Neural cell (in vitro differentiated cells): ENCODE data around the gene ANGPTL2. TPM values are rescaled to one million over a fixed set of nuclear protein-coding genes. Genes with fewer than 3 reads are reported as not detected.

Source experiments
- H2AFZ ChIP-seq: fragments of 200-600, 300-800 bp; sonication (generic), shearing (Covaris generic); 2 replicates; pipeline ENCODE4 v1.6.0; 2014; ENCODE audit warnings: low read depth, mild to moderate bottlenecking, antibody characterized with exemption, low read length, moderate library complexity
- H3F3A ChIP-seq: fragments of 200-600 bp; shearing (Covaris generic); 2 replicates; pipeline ENCODE4 v1.6.1; 2016; ENCODE audit warnings: mild to moderate bottlenecking, moderate library complexity, mixed read lengths, antibody characterized with exemption, low read length; ENCODE audit not compliant: insufficient read depth, poor library complexity, severe bottlenecking
- H3K27ac ChIP-seq: fragments of 200-600, 300-800 bp; sonication (generic), shearing (Covaris generic); 2 replicates; pipeline ENCODE4 v1.5.1; 2014; ENCODE audit warnings: mild to moderate bottlenecking, low read length, moderate library complexity
- H3K27me3 ChIP-seq: fragments of 300-800, 200-600 bp; sonication (generic), shearing (Covaris generic); 2 replicates; pipeline ENCODE4 v1.6.0; 2014; ENCODE audit warnings: mild to moderate bottlenecking, low read depth, low read length, moderate library complexity; ENCODE audit not compliant: insufficient read depth
- H3K36me3 ChIP-seq: fragments of 300-800, 200-600 bp; sonication (generic), shearing (Covaris generic); 2 replicates; pipeline ENCODE4 v1.5.1; 2014; ENCODE audit warnings: mild to moderate bottlenecking, antibody characterized with exemption, low read length, moderate library complexity; ENCODE audit not compliant: insufficient read depth
- H3K4me2 ChIP-seq: fragments of 300-800, 200-600 bp; sonication (generic), shearing (Covaris generic); 2 replicates; pipeline ENCODE4 v1.6.0; 2014; ENCODE audit warnings: mild to moderate bottlenecking, low read length
- H3K4me3 ChIP-seq: fragments of 300-800, 200-600 bp; sonication (generic), shearing (Covaris generic); 2 replicates; pipeline ENCODE4 v1.5.1; 2014; ENCODE audit warnings: mild to moderate bottlenecking, low read length, moderate library complexity
- H3K79me2 ChIP-seq: fragments of 200-600 bp; shearing (Covaris generic); replicated peaks from 2 replicates; pipeline ENCODE4 v1.6.0; 2014; ENCODE audit warnings: mild to moderate bottlenecking, low read length, moderate library complexity; ENCODE audit not compliant: insufficient read depth
- H3K9ac ChIP-seq: fragments of 300-800, 200-600 bp; sonication (generic), shearing (Covaris generic); 2 replicates; pipeline ENCODE4 v1.6.1; 2016; ENCODE audit warnings: mild to moderate bottlenecking, low read length, mixed read lengths
- H3K9me2 ChIP-seq: fragments of 200-600 bp; shearing (Covaris generic); 2 replicates; pipeline ENCODE4 v1.6.1; 2016; ENCODE audit warnings: mild to moderate bottlenecking, low read length, mixed read lengths; ENCODE audit not compliant: insufficient read depth
- H3K9me3 ChIP-seq: fragments of 200-600, 300-800 bp; sonication (generic), shearing (Covaris generic); 2 replicates; pipeline ENCODE4 v1.6.1; 2016; ENCODE audit warnings: mild to moderate bottlenecking, mixed run types, low read length, moderate library complexity, mixed read lengths
- H4K20me1 ChIP-seq: fragments of 200-600 bp; shearing (Covaris generic); 2 replicates; pipeline ENCODE4 v1.6.1; 2016; ENCODE audit warnings: mild to moderate bottlenecking, mixed run types; ENCODE audit not compliant: insufficient read depth
- EP300 ChIP-seq: fragments of 450-650 bp; conservative IDR thresholded peaks from 2 replicates; pipeline ENCODE4 v1.6.1; 2014; ENCODE audit warnings: antibody characterized with exemption, mild to moderate bottlenecking, moderate library complexity; ENCODE audit not compliant: poor library complexity, severe bottlenecking
- EZH2 ChIP-seq: fragments of 200-600, 300-800 bp; shearing (Covaris generic), sonication (generic); IDR thresholded peaks from 2 replicates; pipeline ENCODE4 v1.6.1; 2014; ENCODE audit warnings: antibody characterized with exemption, low read length, borderline replicate concordance, mild to moderate bottlenecking; ENCODE audit not compliant: insufficient read depth, poor library complexity, severe bottlenecking
- MXI1 ChIP-seq: fragments of 450-650 bp; conservative IDR thresholded peaks from 2 replicates; pipeline ENCODE4 v1.6.1; 2014; ENCODE audit warnings: antibody characterized with exemption, mild to moderate bottlenecking; ENCODE audit not compliant: poor library complexity, severe bottlenecking
- POLR2AphosphoS5 ChIP-seq: IDR thresholded peaks from 2 replicates; pipeline ENCODE4 v1.6.1; 2012
- RAD21 ChIP-seq: fragments of 450-650 bp; conservative IDR thresholded peaks from 2 replicates; pipeline ENCODE4 v1.6.1; 2014; ENCODE audit warnings: antibody characterized with exemption, mild to moderate bottlenecking, moderate library complexity
- REST ChIP-seq: IDR thresholded peaks from 2 replicates; pipeline ENCODE4 v1.6.1; 2012; ENCODE audit warnings: borderline replicate concordance
- SMC3 ChIP-seq: fragments of 450-650 bp; conservative IDR thresholded peaks from 2 replicates; pipeline ENCODE4 v1.6.1; 2014; ENCODE audit warnings: antibody characterized with exemption, mild to moderate bottlenecking, moderate library complexity; ENCODE audit not compliant: poor library complexity
- TAF1 ChIP-seq: IDR thresholded peaks from 2 replicates; pipeline ENCODE4 v1.6.1; 2012; ENCODE audit warnings: low read depth
- polyA plus RNA-seq: library from polyadenylated mRNA; depleted of rRNA; stranded (reverse); fragments of >200 nt; gene quantifications from 2 replicates; pipeline ENCODE4 v1.2.3, GENCODE V29; 2014
- TF ChIP-seq, protein P1 (sequence below): fragments of 450-650 bp; IDR thresholded peaks from 2 replicates; pipeline ENCODE4 v1.5.1; 2014; ENCODE audit warnings: antibody characterized with exemption, mild to moderate bottlenecking, moderate library complexity; ENCODE audit not compliant: poor library complexity, severe bottlenecking

The ANGPTL2 gene
- polyA plus RNA-seq, 1 donor from 2014 or later: not detected

DNA sequence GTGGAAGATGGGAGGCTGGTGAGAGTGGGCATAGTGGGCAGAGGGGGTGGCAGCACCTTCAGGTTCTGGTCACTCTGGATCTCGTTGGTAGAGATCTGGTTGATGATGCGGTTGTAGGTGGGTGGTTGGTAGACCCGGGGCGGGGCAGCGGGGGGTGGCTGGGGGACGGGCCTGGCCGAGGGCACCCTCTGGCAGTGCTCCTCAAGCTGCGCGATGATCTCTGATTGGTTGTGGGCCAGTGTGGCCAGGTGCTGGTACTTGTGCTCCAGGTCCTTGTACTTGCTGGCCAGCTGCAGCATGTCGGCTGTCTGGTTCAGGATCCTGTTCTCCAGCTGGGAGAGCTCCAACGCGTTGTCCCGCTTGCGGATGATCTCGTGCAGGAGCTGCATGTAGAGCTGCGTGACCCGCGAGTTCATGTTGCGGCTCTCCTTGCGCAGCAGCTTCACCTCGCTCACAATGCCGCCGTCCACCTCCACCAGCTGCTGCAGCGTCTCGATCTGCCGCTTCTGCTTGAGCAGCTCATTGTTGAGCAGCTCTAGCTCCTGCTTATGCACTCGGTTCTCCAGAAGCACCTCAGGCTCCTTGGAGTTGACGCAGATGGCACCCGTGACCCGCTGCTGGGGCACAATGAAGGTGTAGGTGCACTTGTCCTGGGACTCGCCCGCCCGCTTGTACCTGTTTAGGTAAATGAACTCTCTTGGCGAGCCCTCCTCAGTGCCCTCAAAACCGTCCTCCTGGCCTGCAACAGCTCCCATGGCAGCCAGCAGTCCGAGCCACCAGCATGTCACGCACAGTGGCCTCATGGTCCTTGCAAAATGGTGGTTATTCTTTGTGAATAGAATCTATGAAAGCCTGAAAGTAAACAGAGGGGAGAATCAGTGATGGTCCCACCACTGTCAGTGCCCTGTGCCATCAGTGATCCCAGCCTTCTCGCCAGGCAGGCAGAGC, 14.2 kb downstream of the ANGPTL2 start:
- H3F3A ChIP-seq: no peaks in the 10 kb centered on the region
- H3K27ac ChIP-seq: no peak overlapping the region
- H3K9me2 ChIP-seq: no peaks in the 10 kb centered on the region
- no peaks in the 10 kb centered on the region for H3K79me2 ChIP-seq
- TF ChIP-seq TAF1 (no peak), POLR2AphosphoS5 (no peak), EZH2 (no peak), RAD21 (no peak), SMC3 (no peak), REST (no peak), MXI1 (no peak)
- TF ChIP-seq, protein P1, sequence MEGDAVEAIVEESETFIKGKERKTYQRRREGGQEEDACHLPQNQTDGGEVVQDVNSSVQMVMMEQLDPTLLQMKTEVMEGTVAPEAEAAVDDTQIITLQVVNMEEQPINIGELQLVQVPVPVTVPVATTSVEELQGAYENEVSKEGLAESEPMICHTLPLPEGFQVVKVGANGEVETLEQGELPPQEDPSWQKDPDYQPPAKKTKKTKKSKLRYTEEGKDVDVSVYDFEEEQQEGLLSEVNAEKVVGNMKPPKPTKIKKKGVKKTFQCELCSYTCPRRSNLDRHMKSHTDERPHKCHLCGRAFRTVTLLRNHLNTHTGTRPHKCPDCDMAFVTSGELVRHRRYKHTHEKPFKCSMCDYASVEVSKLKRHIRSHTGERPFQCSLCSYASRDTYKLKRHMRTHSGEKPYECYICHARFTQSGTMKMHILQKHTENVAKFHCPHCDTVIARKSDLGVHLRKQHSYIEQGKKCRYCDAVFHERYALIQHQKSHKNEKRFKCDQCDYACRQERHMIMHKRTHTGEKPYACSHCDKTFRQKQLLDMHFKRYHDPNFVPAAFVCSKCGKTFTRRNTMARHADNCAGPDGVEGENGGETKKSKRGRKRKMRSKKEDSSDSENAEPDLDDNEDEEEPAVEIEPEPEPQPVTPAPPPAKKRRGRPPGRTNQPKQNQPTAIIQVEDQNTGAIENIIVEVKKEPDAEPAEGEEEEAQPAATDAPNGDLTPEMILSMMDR: no peak
- H3K9ac ChIP-seq: no peak overlapping the region
- H3K27me3 ChIP-seq: no peaks in the 10 kb centered on the region
- no peaks in the 10 kb centered on the region for H3K9me3 ChIP-seq
- no peak overlapping the region for H2AFZ ChIP-seq
- no peaks in the 10 kb centered on the region for H3K36me3 ChIP-seq
- H4K20me1 ChIP-seq: no peaks in the 10 kb centered on the region
- no peak overlapping the region for H3K4me2 ChIP-seq
- H3K4me3 ChIP-seq: no peak overlapping the region

DNA sequence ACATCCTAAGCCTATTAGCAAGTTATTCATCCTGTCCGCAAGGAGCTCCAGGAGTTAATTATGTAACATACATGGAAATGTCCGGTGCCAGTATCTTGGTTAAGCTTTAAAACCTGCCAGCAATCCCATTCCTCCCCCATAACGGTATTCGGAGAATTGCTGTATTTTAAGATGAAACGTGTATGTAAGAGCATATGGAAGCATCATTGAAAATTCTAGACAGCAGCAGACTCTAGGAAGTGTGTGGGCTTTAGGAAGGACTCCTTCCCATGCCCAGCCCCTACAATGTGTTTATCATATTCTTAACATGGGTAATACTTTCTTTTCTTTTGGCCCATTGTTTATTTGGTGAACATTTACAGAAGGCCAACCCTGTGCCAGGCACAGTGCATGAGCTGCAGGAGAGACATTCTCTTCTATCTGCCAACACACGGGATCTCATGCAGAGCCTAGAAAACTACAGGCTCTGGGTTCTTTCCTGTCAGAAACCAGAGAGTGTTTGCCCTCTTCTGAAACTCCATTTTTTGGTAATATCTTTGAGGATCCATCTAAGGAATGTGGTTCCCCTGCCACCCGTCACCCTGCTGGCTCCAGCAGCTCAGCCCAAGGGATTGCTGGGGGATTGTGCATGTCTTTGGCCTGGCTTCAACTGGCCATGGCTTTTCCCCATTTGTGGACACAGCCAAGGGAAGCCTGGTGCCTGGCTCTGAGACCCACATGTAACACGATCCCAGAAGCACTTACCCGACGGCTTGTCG, 15.1 kb downstream of the ANGPTL2 start:
- Histone ChIP-seq H3K27ac (no peak overlapping the region), H3K4me3 (no peak overlapping the region), H3K36me3 (no peaks in the 10 kb centered on the region), H3F3A (no peaks in the 10 kb centered on the region), H4K20me1 (no peaks in the 10 kb centered on the region), H3K9ac (no peak overlapping the region), H3K4me2 (no peak overlapping the region), H3K9me2 (no peaks in the 10 kb centered on the region), H3K79me2 (no peaks in the 10 kb centered on the region), H3K27me3 (no peaks in the 10 kb centered on the region), H2AFZ (no peak overlapping the region), H3K9me3 (no peaks in the 10 kb centered on the region)
- TF ChIP-seq RAD21: no peak
- no peak for TF ChIP-seq EP300
- TF ChIP-seq REST: no peak
- TF ChIP-seq POLR2AphosphoS5: no peak
- no peak for TF ChIP-seq TAF1
- TF ChIP-seq EZH2: no peak
- TF ChIP-seq, protein P1: no peak
- no peak for TF ChIP-seq SMC3
- TF ChIP-seq MXI1: no peak
